ENCODE data around the gene IL13RA1.

GRCh38 chrX:118773782-118774181, 46.4 kb downstream of the IL13RA1 start:
- TF ChIP-seq FOXM1 (IDR thresholded peaks at IDR 0.05; ENCODE audit: borderline replicate concordance, low read depth) = no peak
- TF ChIP-seq REST (IDR thresholded peaks at IDR 0.05; ENCODE audit: low read depth) = no peak
